CD4-positive, alpha-beta T cell treated with Interleukin-6 for 4 hours (primary cell): ENCODE measurements around the gene PDCD11.
A peak's percentile ranks its signal among the peaks of the same experiment; 100 is the strongest.

Source experiments
- DNase-seq: peaks from one replicate; pipeline ENCODE4 v3.0.0-alpha.2; 2020; ENCODE audit warnings: mixed read lengths

PDCD11 gene

GRCh38 chr10:103450201-103450695, 53.8 kb downstream of the PDCD11 start:
- DNase-seq = no peak

DNA sequence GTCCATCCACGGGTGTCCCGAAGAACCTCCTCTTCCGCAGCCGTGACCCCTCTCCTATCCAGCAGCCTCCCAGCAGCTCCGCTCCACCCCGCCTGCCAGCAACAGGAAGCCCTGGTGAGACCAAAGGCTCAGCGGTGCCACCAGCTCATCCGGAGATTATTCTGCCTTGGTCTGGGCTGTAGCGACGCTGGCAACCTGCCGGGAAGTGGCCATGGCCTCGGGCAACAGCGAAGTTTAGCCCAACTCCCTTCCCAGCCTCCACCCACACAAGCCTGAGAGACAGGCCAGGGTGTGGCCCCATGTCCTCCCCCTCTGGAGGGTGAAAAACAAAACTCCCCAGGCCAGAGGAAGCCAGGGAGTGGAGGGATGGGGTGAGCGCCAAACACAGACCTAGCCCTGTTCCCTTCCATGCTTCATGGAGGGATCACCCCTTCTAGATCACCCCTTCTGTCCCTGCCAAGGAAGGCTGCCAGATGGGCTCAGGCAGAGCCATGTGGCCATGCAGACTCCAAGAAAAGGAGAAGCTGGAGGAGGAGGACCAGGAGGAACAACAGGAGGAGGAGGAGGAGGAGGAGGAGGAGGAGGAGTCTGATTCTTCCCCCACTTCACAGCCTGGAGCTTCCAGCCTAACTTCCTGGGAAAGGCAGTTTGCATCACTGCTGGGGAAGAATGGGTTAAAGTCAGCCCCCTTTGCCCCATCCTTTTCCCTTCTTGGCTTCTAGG, 54.8 kb downstream of the PDCD11 start:
- DNase-seq = peak; percentile 74

- DNase-seq = peak; percentile 73
These were observed 55.5 kb downstream of the PDCD11 start, which contains the start of gene CALHM2 for GRCh38 chr10:103451831-103452505. Gene CALHM2, minus strand, starts transcription at chr10:103452370. Its CDS starts 2,429 bp downstream, at chr10:103449941.

DNA sequence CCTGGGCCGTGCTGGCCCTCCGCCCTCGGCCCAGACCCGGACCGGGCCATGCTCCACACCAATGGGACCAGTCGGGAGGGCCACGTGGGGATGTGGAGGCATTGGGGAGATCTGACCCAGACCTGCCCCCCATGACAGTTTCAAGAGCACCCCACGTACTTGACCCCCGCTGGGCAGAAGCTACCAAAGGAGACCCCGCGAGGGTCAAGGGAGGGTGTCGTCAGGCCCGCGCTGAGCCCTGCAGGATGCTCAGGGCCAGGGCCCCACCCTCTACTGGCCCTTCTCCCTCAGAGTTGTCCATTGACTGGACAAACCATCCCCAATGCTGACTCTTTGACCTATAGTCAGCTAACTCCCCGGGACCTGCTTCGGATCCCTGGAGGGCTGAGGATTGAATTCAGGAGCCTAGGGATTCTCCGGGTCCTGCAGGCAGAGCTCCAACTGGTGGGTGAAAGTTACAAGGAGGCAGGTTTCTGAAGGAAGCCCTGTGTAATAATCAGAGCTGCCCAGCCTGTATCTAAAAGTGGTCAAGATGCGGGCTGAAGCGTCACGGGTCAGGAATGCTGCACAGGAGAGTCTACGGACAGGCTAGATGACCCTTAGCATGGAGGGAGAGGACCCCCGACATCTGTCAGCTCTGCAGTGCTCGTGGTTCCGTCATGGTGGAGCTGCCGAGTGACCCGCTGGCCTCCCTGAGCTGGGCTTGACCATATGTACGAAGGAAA, 56.2 kb downstream of the PDCD11 start:
- no peak for DNase-seq

DNA sequence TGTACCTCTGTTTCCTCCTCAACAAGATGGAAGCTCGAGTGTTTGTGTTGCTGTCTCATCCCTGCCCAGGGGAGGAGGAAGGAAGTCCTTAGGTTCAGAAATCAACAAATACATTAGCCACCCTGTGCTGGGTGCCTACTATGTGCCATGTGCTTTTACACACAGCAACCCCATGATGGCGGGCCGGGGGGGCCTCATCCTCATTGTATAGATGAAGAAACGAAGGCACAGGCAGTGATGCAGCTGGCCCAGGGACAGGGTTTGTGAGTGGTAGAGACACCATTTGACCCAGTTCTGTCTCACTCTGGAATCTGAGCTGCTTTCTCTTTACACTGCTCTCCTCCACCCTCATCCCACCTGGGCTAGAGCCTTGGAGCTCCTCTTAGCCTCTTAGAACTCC, 57.6 kb downstream of the PDCD11 start:
- DNase-seq = no peak

- no peak for DNase-seq
These were observed 58.8 kb downstream of the PDCD11 start for GRCh38 chr10:103455235-103455634.

- DNase-seq = no peak
These were observed 59.7 kb downstream of the PDCD11 start for GRCh38 chr10:103456074-103456660.

- no peak for DNase-seq
These were observed 60.8 kb downstream of the PDCD11 start for GRCh38 chr10:103457176-103457712.

- DNase-seq = no peak
These were observed 61.6 kb downstream of the PDCD11 start for GRCh38 chr10:103457896-103458583.

GRCh38 chr10:103458720-103459119, 62.3 kb downstream of the PDCD11 start, which contains the start of gene CALHM1:
Gene CALHM1, minus strand, starts transcription at chr10:103458900. Its CDS starts 149 bp downstream, at chr10:103458751.
- no peak for DNase-seq

GRCh38 chr10:103459615-103460014, 63.2 kb downstream of the PDCD11 start:
- DNase-seq = no peak

- DNase-seq = no peak
These were observed 67.1 kb downstream of the PDCD11 start for GRCh38 chr10:103463499-103463898.

DNA sequence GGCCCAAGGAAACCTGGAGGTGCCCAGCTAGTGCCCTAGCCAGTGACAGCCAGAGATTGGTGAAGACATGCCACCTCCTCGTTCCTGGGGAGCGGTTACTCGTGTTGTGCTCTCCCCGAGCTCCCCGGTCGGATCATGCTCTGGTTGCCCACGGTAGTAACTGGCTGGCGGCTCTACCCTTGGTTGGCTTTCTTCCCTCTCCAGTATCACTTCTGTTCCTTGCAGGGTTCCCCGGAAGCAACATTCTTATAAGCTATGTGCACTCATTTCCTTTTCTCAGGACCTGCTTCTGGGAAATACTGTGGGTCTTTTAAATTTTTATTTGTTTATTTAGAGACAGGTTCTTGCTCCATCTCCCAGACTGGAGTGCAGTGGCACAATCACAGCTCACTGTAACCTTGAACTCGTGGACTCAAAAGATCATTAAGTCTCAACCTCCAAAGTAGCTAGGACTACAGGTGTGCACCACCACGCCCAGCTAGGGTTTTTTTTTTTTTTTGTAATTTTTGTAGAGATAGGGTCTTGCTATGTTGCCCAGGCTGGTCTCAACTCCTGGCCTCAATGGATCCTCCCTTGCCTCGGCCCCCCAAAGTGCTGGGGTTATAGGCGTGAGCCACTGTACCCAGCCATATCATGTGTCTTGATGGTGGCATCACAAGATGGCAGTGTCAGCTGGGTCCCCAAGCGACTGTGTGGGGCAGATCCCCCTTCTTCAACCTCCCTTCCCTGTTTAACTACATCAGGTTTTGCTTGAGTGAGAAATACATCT, 69.2 kb downstream of the PDCD11 start:
- DNase-seq = no peak

- no peak for DNase-seq
These were observed 70.3 kb downstream of the PDCD11 start for GRCh38 chr10:103466734-103467133.

DNA sequence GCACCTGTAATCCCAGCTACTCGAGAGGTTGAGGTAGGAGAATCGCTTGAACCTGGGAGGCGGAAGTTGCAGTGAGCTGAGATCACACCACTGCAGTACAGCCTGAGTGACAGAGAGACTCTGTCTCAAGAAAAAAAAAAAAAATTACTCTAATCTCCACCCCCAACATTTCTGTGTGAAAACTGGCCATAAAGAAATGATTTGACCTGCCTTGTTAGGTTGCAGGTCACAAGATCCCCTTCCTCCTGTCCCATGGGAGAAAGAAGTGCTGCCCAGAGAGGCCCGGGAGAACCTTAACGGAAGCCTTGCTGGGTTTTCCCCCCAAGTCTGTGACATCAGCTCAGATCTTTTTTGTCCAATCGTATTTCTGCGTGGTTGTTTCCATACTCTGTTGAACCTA, 71.0 kb downstream of the PDCD11 start:
- no peak for DNase-seq

GRCh38 chr10:103469201-103469600, 72.8 kb downstream of the PDCD11 start:
- no peak for DNase-seq

DNA sequence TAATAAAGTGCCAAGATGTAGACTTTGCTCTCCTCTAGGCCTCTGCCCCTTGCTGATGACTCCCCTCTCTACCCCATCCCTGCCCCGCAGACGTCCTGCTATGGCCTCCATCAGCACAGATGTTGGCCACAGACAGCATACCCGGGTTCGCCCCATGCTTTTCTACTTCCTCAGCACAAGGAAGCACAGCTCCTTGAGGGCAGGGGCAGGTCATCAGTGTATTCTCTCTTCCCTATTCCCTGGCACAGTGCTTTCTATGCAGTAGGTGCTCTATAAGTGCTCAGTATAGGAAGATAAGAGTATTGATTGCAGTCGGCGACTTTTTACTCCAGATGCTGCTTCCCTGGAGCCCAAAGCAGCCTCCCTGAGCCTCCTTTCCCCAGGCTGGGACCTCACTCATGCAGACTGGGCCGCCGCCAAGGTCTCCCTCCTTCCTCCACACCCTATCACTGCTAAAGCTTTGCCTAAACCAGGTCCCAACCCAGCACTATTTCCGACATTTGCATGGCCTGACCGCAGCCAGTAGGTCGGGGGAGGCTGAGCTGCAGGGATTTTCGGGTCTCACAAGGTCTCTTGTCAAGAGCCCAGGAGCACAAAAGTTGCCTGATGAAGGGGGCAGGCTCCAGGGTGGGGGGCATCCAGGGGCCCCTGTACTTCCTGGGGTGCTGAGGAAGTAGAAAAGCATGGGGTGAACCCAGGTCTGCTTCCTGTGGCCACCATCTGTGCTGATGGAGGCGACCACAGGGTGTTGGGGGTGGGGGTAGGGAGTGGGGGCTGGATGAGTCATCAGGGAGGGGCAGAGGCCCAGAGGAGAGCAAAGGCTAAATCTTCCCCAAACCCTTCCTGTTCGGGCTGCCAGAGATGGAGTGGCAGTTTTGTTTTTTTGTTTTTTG, 74.6 kb downstream of the PDCD11 start:
- peak; percentile 82 for DNase-seq

GRCh38 chr10:103472005-103472404, 75.6 kb downstream of the PDCD11 start:
- no peak for DNase-seq

DNA sequence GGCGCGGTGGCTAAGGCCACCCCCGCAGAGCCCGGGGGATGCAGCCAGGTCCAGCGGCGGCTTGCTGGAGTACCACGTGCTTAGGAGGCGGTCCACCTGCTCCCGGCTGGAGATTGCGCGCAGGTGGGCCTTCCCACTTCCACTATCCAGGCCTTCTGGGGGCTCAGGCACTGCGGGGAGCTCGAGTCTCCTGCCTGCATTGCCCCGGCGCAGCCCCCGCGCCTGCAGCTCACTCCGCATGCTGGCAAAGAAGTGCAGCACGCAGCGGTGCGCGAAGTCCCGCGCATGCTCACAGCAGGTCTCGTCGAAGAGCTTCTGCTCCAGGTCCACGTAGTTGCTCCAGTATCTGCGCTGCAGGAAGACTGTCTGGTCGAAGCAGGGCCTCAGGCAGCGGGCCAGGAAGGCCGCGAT, 76.8 kb downstream of the PDCD11 start:
- no peak for DNase-seq

DNA sequence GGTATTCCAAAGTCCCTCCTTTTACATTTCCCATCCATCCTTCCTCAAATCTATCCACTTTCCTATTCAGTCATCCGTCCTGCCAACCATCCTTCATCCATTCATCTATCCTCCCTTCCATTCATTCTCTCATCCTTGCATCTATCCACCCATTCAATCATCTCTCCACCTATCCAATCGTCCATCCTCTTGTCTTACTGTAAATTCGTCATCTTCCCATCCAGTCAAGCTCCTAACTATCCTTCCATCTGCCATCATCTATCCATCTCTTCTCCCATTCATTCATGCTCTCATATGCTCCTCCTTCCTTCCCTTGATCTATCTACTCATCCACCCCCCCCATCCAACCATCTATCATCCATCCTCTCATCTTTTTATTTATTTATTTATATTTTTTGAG, 77.7 kb downstream of the PDCD11 start:
- DNase-seq = no peak
